ENCODE data around the gene HOMER2.
A peak's percentile ranks its signal among the peaks of the same experiment; 100 is the strongest.

The HOMER2 gene

DNA sequence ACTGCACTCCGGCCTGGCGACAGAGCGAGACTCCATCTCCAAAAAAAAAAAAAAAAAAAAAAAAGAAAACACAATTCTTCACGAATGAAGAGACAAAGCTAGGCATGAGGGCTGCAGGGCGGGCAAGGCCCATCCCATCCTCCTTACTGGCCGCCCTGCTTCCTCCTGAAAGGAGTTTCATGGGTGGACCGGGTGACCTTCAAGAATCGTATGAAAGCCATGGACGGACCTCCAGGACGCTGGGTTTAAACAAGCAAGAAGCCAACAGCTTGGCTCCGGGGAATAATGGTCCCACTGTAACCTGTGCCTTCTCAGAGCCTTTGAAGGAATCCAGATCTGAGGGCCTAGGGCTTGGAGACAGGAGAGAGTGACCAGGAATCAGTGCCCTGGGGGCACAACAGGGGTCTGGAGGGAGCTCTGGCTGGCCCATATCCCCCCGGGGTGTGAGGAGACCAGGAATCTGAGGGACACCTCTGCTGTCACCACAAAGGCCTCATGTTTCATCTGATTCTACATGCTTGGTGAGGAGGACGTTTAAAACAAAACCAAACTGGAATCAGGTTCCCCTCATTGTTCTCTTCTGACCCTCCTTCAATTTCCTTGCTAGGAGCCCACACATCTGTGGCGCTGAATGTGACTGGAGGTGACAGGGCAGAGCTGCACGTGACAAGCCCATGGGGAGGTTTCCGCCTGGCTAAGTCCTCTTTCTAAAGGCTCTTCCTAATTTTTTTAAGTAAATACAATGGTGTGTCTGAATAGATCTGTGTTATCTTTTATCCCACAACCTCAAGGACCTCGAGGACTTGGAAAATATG is 97.0 kb downstream of the HOMER2 start:
- DNase-seq = peak; percentile 28

DNA sequence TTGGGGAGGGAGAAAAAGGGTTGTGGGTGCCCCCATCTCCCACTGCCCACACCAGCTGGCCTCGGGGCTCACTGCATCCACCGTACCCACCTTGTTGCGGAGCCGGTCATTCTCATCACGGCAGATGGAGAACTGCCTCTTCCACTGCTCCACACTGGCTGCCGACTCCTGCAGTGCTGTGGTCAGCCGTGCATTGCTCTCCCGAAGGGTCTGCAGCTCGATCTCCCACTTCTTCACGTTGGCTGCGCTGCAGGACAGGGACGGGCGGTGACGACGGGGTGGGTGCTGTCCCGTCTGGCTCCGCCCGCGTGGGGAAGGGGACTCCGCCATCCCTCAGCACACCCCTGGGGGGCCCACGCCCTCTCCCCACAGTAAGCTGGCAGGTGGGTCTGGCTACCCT is 98.0 kb downstream of the HOMER2 start:
- DNase-seq = no peak

DNA sequence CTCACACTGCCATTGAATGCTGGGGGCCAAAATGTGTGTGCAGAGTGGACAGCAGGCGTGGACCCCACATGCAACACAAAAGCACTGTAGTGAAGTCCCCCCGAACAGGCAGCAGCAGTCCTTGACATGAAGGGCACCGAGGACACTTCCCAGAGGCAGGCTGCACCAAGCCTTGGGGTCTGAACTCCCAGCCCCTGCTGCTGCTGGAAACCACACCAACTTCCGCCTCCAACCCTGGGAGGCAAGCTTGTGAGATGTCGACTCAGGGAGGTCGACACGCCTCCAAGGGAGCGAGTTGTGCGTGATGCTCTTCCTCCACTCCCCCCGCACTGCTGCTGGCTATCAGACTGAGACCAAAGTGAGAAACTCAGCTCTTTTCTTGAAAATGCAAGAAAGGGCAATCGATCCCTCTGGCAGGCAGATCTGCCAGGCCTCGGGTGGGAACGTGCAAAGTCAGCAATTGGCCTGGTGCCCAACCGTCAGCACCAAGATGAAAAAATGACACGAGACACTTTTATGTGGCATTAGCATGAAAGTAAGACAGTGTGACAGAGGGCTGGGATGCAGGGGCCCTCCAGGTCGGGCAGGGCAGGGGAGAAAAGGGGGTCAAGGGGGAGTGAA is 99.5 kb downstream of the HOMER2 start:
- no peak for DNase-seq

DNA sequence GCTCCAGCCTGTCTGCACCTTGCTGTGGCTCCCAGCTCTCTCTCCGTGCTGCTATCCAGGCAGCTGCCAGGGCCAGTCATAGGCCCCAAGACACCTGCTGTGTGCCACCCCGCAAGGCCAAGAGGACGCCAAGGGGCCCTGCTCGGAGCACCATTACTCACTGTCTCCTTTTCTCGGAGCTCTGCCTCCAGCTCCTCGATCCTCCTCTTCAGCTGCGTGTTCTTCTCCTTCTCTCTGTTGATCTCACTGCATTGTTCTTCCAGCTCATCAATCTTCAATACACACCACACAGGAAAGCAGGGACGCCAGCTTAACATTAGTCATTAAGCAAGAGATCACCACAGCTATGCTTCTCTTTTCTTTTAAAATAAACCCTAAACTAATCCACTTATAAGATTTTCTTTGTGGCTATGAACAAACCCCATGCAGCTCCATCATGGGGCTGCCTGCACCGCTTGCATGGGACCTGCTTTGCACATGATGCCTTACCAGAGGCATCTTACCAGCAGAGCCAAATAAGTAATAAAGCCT is 100.5 kb downstream of the HOMER2 start:
- DNase-seq = no peak

DNA sequence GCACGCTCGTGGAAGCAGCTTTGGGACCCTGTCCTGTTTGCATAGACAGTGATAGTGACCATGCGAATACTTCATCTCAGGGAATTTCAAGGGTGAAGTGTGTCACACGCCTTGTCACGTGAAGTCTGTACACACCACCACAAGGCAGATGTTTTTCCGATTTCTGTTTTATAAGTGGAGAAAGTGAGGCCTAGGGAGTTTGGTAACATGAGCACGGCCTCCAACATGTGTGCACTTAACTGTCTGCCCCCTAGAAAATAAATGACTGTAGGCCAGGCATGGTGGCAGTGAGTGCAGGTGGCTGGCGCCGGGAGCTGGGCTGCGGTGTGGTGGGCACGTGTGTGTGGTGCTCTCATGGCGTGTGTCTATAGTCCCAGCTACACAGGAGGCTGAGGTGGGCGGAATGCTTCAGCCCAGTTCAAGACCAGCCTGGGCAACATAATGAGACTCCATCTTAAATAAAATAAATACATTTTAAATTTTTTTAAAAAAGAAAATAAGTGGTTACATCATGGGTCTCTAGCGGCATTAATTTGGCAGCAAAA is 101.1 kb downstream of the HOMER2 start:
- no peak for DNase-seq

DNA sequence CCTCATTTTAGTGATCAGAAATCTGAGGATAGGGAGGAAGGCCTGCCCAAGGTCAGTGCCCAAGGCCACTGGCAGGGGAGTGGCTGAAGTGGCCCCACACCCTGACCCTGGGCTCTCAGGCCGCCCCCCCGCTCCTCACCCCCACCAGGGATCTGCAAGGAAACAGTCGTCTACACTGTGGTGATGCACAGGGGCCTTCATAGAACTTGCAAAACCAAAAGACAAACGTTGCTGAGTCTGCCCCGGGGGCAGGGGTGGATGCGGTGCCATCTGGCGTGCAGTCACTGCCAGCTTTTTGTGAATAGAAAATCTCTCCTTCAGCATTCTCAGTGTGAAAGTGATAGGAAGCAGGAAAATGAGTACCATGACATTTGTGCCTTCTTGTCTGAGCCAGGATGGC is 101.8 kb downstream of the HOMER2 start:
- DNase-seq = no peak

DNA sequence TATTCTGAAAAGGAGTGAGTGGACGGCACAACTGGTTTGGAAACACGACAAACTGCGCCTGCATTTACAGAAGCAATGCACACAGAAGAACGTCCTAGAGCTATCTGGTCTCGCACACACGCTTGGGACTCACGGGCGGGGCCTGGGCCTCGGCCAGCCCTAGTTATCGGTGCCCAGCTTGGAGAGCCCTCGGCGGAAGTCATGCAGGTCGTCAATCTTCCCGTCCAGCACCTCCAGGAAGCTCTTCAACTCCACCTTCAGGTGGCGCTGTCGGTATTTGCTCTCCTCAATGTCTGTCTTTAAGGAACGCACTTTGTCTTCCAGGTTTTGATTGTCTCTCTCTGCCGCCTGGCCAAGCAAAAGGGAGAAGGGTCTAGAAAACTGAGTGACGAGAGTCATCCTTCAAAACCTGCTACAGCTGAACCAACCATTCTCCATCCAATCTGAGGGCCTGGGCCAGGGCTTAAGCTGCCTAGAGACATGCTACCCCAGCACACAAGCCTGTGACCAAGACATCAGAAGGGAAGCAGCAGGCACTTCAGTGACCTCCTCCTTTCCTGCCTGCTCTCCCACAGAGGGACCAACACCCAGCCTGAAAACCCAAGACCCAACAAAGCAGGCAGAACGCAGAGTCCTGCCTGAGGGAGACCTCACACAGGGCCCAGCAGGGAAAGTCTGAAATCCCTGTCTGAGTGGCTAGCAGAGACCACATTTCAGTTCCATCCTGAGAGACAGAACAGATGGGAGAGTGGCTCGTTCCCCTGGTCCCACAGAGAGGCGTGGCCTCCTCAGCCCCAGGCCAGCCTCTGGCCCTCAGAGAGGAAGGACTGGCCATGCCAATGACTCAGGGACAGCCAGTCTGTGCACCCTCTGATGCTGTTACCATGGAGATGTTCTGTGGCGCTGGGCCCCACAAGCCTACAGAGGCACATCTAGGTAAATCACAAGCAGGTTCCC is 102.7 kb downstream of the HOMER2 start:
- peak; percentile 82 for DNase-seq

DNA sequence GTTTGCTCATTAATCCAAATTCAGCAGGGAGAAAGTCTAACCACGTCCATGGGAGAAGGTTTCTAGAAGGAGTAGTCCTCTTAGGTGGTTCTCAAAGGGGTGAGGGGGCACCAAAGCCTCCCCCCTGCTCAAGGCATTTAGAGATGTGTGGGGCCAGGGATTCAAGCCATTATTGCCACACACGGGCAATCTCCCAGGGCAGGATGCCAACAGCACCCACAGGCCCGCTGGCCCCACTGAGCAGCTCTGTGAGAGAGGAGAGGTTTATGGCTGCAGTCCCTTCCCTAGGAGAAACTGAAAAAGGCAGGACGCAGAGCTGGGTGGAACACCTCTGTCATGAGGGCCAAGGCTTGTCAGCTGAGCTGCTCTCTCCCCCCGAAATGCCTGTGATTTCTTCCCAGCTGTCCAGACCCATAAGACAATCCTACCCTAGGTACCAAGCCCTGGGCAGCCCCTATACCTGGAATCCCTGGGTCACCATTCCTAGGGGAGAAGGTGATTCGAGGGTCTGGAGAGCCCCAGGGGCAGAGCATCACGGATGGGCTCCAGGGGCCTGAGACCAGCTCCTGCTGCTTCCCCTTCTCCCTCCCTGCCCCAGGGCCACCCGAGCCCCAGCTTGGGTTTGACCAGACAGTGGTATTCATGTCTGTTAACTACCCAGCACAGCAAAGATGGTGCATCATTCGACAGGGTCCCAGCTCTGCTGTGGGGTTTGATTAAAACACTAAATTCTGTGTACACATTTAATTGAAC is 104.1 kb downstream of the HOMER2 start:
- no peak for DNase-seq

DNA sequence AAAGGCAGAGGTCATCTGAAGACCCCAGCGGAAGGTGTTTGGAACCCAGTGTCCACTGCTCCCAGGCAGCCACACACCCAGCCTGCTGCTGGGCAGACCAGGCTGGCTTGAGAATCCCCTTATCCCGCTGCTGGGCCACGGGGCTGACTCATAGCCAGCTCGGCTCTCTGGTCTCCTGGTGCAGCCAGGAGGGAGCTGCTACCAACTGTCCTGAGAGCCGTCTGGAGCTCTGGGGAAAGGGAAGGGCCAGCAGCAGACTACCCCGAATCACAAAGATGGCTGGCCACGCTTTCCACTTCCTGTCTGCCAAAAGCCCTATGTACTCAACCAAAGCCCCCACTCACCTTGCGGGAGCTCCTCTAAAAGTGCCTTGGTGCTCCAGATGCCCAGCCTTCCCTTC is 104.8 kb downstream of the HOMER2 start:
- DNase-seq = no peak

DNA sequence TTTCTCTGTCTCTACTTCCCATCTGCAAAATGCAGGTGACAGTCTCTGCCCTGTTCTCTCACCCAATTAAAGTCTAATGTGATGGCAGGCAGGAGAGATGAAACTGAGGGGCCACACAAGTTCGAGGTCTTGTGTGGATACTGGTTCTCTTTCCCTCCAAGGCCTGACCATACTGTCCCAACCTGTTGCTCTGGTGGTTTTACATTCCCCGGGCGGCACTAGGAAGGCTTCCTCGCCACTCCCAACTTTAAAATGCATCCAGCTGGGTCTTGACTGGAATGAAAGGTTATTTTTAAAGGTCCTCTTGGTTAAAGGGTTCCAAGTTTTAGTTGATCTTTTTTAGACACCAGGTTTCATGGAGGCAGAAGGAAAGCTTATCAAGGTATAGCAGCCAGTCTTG is 105.9 kb downstream of the HOMER2 start:
- no peak for DNase-seq

DNA sequence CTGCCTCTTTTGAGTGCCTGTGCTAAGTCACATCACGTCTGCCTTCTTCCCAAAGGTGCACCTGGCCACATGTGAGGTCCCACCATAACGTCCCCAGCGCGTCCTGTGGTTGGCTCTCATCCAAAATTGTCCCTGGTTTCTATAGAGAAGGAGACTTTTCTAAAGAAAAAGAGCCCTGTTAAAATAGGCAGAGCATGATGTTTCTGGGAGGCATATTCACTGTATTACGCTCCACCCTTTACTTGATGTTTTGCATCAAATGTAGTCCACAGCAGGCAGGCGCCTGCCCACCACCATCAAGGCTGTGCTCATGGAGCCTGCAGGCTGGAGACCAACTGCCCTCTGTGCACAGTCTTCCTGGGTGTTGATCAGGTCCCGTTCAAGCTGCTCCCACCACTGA is 106.8 kb downstream of the HOMER2 start:
- DNase-seq = no peak

DNA sequence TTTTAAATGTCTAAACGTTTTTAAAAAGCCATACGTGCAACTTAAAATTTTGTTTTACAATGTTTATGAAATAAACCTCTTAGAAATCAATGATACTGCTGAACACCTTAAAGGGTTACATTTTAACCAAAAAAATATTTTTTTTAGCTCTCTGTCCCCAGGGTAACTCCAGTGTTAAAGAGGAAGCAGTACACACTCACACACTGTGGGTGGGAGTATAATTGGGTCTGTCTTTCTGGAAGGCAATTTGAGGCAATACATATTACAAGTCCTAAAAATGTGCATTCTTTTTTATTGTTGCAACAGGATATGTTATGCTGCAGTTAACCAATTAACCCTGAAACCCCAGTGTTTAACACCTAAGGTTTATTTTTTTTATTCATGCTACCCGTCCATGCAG is 109.0 kb downstream of the HOMER2 start:
- peak; percentile 67 for DNase-seq

DNA sequence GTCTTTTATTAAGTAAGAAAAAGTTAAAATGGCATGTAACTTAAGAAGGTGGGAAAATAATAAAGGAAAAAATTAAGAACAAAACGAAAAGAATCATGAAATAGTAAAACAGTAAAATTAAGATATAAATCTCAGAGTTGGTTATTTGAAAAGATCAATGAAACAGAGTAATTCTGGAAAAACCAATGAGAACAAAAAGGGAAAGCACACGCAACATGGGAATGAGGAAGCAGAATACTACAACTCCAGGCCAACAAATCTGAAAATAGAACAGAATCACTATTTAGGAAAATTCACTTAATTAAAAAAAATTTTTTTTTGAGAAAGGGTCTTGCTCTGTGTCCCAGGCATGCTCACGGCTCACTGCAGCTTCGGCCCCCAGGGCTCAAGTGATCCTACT is 112.4 kb downstream of the HOMER2 start:
- peak; percentile 33 for DNase-seq

DNA sequence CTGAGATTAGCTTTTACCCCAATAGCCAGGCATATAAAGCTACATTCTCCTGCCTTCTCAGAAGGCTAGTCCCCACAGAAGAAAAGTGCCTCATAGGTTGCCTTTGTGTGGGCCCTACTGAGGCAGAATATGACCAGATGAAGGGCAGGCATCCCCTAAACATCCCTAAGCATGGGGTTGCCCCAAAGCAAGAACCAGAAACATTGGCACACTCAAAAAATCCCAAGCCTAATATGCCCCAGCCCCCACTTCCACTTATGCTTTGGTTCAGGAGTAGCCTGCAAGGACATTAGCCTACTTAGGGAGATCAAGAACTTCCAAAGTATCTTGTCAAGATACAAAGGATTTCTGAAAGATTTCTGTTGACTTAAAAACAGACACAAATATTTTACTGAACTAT is 113.4 kb downstream of the HOMER2 start:
- DNase-seq = peak; percentile 39

DNA sequence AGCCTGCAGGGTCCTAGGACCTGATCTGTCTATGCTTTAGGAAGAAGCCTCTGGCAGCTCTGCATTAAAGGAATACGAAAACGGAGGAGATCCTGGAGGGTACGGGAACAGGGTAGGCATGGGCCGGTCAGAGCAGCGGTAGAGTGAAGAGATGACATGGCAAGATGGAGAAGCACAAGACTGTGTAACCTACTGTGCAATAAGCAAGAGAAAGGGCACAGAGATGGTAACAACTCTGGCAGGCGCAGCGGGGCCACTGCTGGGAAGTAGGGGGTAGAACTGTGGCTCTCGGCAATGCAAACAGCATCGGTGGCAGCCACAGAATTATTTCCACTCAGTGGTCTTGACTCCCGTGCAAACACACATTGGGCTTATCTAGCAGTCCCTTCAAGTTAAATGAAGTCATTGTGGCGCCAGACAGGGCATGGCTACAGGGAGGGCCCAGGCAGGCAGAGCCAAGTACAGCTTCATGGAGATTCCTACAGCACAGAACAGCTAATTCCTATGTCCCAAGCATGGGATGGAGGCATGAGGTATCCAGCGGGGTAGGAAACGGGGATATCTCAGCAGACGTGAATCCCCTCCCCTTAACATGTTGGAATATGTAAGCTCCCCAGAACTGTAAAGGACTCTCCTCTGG is 114.3 kb downstream of the HOMER2 start:
- DNase-seq = no peak

DNA sequence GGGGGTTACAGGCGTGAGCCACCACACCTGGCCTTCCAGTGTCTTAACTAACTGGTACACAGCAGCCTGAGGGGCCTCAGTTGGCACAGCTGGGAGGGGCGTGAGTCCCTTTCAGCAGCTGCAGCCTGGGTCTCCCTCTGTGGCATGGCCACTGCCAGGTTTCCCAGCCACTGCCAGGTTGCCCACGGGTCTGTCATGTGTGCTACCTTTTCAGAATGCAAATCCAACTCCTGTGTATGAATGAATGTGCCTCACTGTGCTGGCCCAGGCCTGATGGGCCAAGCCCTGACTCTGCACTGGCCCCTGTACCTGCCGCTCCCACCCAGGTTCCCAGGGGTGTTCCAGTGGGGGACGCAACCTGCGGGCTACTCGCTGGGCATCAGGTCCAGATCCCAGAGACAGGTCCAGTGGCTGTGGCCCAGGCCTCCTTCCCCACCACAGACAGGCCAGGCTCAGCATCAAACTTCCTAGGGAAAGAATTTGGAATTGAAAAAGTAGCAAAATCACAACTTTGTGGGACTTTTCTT is 117.1 kb downstream of the HOMER2 start:
- DNase-seq = no peak

DNA sequence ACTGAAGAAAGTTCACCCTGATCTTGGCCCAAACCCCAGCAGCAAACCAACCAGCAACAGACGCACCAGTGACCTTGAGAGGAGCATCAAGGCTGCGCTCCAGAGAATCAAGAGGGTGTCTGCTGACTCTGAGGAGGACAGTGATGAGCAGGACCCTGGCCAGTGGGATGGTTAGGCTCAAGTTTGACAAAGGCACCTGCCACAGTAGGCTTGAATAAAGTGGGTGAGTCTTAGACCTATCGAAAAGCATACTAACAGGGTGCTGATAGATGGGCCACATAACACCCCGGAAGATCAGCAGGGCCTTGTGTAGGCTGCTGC is 119.2 kb downstream of the HOMER2 start:
- DNase-seq = no peak

DNA sequence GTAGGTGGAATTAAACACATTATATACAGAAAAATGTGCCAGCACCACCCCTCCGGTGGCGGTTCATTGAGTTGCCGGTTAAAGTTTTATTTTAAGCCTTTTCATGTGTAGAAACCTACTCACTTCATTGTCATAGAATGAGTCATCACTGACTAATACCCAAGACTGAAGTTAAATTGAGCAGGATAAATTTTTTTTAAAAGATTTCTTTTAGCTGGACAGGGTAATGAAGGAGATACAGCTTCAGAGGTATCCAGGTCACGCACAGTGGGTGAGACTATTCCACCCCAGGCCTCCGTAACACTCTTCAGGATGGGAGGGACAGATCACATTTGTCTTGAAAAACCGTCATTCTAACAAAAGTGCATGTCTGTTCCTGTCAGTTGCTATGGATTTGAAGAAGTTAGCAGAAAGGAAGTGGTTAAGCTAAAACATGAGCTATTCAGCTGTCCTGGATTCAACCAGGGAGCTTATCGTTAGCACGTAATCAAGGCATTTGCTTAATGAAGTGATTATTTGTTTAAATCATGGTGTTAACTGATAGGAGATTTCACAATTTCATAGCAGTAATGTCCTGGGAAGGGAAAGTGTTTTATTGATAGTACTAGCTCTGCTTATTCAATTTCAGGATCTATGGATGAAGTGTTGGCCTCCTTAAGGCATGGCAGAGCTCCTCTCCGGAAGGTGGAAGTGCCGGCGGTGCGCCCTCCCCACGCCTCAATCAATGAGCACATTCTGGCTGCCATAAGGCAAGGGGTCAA is 119.7 kb downstream of the HOMER2 start:
- peak; percentile 82 for DNase-seq

DNA sequence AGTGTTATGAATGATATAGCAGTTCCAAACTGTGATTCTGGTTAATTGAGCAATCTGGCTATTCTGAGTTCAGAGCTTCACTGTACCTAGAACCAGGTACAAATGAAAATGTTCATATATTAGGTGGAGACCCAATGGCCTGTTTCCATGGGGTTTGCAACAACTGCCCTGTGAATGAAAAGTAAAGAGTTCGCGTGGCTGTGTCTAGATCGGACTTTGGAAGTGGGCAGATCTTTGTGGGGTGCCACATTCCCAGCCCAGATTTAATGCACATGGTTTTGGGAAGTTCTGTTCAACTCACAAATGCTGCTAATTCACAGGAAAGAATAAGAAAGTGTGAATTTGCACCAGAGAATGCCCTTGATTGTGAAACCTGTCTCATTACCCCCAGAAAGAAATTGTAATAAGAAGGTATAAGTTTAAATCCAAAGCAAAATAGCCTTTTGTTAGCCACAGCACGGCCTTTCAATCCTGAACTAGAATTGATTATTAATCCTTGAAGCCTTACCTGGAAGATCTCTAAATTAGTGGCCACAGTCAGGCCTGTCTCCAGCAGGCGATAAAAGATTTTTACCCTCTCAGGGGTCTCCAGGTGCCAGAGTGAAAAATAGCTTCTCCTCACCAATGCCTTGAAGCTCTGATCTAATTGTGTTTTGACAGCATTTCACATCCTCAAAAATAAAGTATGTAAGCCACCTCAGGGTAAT is 120.5 kb downstream of the HOMER2 start:
- no peak for DNase-seq

Data from inflammatory macrophage treated with lipopolysaccharide for 4 hours (primary cell).